GM19099 (cell line): Measurements from ENCODE around the gene VSX1.

ENCODE experiments used
- POLR2A ChIP-seq: IDR thresholded peaks from 3 replicates; pipeline ENCODE4 v1.6.1; 2011; ENCODE audit warnings: low read depth; ENCODE audit not compliant: insufficient read length; ENCODE audit errors: extremely low read depth

Gene VSX1

DNA sequence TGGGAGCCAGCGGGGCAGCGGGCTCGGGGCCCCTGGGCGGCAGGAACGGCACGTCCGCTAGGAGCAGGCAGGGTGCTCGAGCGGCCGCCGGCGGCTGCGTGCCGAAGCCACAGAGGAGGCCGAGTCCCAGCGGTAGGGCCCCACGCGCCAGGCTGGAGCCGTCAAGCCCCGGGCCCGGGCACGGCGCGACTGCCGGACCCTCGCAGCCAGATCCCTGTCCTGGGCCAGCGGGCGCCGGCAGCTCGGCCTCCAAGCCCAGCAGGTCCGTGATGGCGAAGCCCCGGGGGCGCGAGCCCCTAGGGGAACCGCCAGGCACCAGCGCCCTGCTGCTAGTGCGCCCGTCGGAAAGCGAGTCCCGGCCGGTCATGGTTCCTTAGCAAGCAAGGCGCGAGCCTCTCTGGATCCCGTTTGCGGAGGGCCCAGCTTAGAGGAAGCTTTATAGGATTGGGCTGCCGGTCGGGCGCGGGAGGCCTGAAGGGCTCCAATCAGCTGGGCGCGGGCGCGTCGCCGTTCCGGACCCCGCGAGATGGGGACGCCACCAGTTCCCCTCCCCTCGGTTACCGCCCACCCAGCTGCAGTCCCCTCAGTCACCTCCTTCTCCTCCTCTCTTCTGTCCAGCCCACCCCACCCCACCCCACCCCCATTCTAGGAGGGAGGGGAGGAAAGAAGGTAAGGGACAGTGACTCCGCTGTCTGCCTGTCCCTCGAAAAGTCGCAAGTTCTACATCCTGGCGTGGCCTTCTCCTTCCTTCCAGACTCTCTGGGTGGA lies at the start of gene VSX1:
Gene VSX1, minus strand, starts transcription at position 412 of the 768 bp plus-strand sequence. Its CDS starts 45 bp downstream, at position 367.
- TF ChIP-seq POLR2A: no peak

DNA sequence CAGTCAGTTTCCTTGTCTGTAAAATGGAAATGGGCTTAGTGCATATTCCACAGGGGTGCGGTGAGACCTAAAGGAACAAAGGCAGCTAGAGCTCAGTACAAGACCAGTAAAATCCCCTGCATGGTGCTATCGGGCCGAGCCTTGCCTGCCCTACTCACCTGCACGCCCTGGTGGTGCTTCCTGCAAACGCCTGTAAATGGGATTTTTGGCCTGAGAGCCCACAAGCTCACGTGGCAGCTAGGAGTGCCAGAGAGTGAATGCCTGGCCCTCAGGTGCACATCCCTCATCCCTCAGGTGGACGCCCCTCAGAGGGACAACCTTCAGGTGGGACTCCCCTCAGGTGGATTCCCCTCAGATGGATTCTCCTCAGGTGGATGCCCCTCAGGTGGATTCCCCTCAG lies 48.0 kb upstream of the VSX1 start:
- no peak for TF ChIP-seq POLR2A

DNA sequence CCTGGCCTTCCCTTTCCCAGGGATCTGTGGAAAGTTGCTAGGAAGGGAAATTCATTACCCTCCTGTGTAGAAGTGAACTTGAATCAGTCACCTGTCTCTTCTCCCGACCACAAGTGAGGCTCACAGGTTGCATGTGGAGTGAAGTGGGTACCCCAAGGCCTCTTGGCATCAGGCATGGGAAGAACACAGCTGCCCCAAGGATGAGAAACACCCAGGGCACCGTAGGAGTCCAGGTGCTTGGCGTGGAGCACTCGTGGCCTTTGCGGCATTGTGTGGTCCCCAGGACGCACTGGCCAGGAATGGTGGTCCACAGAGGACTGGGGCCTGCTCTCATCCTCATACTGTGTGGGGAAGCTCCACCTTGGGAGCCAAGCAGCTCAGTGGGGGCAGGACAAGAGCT lies 47.5 kb upstream of the VSX1 start:
- no peak for TF ChIP-seq POLR2A

DNA sequence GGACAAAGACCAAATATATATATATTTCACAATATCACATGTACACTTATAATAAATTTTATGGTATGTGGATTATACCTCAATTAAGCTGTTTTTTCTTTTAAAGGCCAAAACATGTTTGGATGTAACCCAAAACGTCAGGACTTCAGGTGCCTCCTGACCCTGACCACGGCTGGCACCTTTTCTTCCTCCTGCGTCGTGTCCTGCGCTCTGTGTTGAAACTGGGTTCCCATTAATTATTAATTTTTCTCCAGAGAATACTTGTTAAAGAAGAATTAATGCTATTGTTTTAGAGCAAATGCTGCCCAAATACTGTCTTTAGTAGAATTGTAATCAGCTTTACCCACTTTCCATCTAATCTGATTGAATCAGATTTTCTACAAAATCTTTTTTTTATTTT lies 46.7 kb upstream of the VSX1 start:
- TF ChIP-seq POLR2A: no peak

DNA sequence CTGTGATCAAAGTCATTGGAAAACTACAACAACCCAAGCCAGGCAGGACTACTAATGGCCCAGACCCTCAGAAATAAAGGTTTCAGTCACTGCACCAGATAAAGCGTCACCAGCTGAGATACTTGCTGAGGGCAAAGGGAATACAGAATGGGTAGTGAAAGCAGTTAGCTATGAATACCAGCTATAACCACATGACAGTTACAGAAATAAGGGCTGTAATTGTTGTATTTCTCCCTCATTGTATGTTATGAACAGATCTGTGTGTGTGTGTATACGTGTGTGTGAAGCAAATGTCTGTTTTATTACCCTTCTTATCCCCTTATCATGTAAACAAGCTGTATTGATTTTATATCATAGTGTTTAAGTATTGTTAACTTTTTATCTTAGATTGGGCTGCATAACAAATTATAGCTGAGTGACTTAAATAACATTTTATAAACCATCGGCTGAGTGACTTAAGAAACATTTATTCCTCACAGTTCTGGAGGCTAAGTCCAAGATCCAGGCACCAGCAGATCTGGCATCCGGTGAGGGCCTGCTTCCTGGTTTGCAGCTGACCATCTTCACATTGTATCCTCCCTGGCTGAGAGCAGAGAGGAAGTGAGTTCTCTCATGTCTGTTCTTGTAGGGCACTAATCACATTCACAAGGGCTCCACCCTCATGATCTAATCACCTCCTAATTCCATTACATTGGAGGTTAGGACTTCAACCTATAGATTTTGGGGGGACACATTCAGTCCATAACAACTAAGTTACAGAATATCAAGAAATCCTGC lies 46.0 kb upstream of the VSX1 start:
- no peak for TF ChIP-seq POLR2A

DNA sequence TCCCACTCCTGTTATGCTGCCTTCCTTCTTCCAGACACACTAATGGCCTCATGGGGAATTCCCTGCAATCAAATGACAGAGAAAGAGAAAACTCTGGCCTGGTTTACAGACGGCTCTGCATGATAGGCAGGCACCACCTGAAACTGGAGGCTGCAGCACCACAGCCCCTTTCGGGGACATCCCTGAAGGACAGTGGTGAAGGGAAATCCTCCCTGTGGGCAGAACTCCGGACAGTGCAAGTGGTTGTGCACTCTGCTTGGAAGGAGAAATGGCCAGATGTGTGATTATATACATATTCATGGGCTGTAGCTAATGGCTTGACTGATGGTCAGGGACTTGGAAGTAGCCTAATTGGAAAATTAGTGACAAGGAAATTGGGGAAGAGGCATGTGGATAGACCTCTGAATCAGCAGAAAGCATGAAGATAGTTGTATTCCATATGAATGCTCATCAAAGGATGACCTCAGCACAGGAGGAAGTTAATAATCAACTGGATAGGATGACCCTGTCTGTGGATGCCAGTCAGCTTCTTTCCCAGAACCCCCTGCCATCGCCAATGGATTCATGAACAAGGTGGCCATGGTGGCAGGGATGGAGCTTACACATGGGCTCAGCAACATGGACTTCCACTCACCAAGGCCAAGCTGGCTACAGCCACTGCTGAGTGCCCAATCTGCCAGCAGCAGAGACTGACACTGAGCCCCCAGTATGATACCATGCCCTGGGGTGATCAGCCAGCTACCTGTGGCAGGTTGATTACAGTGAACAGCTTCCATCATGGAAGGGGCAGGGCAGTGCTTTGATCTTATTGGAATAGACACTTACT lies 44.5 kb upstream of the VSX1 start:
- no peak for TF ChIP-seq POLR2A

DNA sequence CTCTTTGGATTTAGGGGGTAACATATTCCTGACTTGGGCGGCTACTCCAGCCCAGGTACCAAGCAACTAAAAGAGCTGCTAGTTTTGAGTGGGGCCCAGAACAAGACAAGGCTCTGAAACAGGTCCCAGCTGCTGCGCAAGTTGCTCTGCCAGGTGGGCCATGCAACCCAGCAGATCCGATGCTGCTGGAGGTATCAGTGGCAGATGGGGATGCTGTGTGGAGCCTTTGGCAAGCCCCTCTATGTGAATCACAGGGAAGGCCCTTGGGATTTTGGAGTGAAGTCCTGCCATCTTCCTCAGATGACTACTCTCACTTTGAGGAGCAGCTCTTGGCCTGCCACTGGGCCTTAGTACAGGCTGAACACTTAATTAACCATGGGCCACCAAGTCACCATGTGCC lies 43.7 kb upstream of the VSX1 start:
- no peak for TF ChIP-seq POLR2A

DNA sequence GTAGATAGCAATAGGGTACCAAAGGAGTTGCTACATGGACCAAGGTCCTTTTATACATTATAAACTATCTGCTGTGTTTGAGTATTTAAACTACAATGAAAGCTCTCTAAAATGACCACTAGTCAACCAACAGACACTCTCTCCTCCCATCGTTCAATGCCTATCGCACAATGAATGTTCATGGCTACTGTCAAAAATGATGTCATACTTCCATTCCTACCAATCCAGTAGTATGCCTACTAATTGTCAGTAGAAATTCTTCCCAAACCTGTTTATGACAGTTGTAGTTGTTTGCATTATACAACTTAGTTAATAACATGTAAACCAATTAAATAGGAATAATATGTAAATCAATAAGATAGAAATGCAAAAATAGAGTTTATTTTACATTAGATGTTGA lies 39.0 kb upstream of the VSX1 start:
- TF ChIP-seq POLR2A: no peak

DNA sequence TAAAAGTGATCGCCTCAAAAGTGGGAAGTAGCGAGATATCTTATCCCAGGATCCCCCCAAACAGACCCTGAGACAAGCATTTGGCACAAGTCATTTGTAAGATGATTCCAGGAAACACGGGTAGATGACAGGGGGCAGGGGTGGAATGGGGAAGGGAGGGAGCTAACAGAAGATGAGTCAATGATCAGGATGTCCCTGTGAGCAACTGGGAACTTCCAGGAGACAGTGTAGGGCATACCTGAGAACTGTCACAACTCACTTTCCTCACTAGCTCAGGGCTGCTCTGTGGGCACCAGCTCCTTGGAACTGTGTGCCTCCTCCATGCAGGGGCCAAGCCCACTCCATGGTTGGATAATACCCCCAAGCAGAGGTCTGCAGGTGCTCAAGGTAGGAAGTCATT lies 38.5 kb upstream of the VSX1 start:
- TF ChIP-seq POLR2A: no peak

DNA sequence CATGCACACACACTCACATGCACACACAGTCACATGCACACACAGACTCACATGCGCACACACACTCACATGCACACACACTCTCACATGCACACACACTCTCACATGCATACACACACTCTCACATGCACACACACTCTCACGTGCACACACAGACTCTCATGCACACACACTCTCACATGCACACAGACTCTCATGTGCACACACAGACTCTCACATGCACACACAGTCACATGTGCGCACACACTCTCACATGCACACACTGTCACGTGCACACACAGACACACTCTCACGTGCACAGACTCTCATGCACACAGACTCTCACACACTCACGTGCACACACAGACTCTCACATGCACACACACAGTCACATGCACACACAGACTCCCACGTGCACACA lies 36.6 kb upstream of the VSX1 start:
- no peak for TF ChIP-seq POLR2A

DNA sequence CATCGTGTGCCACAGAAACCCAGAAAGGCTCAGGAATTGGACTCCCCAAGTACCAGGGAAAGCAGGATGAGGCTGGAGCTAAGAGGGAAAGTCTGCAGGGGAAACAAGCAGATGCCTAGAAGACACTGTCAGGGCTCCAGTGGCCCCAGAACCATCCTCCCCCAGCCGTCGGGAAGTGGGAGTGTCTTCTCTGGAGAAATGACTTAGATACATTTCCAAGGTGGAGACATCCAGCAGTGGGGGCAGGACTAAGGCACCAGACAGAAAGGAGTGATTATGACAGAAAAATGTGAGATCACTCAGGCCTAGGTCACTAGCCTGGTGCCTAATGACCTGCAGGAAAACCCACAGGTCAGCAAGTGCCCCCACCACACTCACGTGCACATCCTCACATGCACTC lies 36.0 kb upstream of the VSX1 start:
- TF ChIP-seq POLR2A: no peak

DNA sequence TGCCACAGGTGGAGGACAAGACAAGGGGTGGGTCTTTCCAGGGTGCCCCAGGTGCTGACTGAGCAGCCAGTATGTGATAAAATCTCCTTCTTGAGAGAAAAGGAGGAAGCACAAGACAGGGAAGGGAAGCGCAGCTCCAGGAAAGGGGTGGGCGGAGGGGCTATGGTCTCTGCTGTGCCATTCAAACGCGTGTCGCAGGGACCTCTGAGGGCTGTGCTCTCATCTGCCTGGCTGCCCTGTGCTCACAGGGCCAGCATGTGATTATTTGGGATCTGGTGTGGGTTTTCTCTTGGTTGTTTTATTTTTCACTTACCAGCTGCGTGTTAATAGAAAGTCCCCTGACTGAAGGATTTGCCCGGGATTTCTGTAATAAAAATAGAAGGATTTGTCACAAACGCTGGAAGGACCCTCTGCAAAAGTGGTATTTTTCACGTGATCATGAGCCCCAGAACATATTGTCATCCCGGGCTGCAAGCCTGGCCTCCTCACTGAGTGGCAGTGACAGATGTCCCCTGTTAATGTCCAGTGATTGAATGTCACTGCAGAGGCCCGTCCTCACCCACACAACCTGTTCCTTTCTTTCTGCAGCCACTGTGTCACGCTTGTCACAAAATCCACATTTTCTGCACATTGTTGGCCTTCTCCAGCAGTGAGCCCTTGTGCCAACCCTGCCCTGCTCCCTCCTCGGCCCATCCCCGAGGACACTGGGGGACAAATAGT lies 35.0 kb upstream of the VSX1 start:
- no peak for TF ChIP-seq POLR2A

DNA sequence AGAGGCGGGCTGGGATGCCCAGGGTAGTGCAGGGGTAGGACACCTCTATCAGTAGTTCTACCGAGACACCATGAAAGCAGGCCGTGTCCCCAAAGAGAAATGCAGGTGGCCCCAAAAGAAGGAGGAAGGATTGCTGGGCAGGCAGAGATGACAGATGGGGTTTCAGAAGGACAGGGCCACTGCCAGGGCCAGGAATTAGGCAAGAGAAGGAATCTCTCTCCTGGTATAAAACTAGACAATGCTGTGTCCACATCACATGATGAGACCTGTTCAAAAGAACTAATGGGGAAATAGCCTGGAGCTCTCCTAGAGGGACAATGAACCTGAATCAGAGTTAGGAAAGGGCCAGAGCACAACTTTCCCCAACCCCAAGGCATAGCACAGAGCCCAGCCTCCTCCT lies 21.6 kb upstream of the VSX1 start:
- TF ChIP-seq POLR2A: no peak

DNA sequence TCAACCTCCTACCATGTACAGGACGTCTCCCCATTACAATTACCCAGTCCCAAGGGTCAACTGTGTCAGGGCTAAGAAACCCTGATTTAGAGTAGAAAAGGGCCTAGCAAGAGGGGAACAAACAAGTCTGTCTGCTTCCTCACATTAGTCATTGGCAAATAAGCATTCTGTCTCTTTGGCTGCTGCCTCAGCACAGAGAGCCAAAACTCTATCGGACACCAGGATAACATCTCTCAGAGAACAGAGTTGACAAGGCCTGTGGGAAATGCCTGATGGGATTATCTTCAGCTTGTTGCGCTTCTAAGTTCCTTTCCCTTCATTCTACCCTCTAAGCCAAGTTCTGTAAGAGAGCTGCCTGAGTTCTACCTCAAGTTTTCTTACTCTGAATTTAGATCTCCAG lies 19.0 kb upstream of the VSX1 start:
- TF ChIP-seq POLR2A: no peak
